ENCODE data around the gene PNPLA3.

PNPLA3 gene

DNA sequence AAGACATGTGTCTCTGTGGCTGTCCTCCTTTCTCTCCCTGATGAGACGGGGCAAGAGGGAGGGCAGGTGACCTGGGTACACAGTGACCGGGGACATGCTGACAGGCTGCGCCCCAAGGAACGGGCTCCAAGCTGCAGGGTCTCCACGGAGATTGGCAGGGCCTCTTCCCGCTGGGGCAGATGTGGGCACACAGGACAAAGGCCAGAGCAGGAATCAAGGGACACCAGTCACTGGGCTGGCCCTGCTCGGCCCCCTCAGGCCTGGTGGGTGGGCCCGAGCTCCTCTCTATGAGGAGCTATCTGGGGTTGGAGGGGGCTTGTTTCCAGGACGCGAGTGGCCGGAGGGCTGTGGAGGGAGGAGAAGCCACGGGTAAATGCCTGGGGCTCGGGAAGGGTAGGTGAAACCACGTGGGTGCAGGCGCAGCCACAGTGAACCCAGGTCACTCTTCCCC is 43.0 kb upstream of the PNPLA3 start:
- no peak for DNase-seq (ENCODE audit: low read depth)
- TF ChIP-seq, protein P1, sequence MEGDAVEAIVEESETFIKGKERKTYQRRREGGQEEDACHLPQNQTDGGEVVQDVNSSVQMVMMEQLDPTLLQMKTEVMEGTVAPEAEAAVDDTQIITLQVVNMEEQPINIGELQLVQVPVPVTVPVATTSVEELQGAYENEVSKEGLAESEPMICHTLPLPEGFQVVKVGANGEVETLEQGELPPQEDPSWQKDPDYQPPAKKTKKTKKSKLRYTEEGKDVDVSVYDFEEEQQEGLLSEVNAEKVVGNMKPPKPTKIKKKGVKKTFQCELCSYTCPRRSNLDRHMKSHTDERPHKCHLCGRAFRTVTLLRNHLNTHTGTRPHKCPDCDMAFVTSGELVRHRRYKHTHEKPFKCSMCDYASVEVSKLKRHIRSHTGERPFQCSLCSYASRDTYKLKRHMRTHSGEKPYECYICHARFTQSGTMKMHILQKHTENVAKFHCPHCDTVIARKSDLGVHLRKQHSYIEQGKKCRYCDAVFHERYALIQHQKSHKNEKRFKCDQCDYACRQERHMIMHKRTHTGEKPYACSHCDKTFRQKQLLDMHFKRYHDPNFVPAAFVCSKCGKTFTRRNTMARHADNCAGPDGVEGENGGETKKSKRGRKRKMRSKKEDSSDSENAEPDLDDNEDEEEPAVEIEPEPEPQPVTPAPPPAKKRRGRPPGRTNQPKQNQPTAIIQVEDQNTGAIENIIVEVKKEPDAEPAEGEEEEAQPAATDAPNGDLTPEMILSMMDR (conservative IDR thresholded peaks at IDR 0.05; ENCODE audit: low read depth, low read length), result no peak

DNA sequence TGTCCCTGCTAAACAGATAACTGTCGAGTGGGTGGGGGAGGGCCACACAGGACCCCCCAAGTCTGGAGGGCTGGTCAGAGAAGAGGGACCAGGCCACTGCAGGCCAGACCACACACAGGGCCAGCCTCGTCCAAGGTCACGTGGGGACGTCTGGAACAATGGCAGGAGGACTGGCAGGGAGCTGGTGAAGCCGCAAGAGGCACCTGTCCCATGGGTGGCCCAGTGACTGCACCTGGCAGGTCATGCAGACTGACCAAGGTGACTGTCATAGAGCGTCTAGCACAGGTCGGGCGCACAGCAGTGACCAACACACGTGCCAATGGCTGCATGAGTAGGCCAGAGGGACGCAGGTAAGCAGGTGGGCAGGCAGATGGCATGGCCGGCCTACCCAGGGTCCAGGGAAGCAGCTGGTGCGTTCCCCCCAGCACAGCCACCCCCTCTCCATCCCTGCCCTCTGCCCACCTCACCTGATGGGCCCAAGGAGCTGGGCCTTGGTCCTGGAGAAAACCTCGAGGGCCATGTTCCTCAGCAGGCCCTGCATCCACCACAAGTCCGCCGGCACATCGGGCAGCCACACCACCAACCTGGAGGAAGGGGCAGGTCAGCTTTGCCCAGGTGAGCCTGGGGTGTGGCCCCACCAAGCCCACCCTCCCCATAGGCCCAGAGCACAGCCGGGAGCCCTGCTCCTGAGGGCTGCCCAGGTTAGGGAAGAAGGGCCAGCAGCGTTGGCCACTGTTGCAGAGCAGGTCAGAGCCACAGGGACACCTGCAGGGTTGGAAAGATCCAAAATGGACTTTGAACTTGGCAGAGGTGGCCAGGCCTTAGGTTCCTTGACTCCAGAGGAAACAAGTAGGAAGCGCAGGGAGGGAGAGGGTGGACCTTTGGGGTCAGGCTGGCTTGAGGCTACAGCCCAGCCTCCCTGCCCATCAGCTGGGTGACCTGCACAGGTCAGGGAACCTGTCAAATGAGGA is 42.2 kb upstream of the PNPLA3 start:
- DNase-seq (ENCODE audit: low read depth), result no peak
- TF ChIP-seq, protein P1 (conservative IDR thresholded peaks at IDR 0.05; ENCODE audit: low read depth, low read length), result no peak
- no peak overlapping the region for H3K4me3 ChIP-seq (ENCODE audit: low read depth, low read length)

More for the DNA sequence above, 43.0 kb upstream of the PNPLA3 start:
- H3K4me3 ChIP-seq (ENCODE audit: low read depth, low read length), result no peak overlapping the region

GRCh38 chr22:43882122-43882767 is 41.4 kb upstream of the PNPLA3 start:
- TF ChIP-seq, protein P1 (conservative IDR thresholded peaks at IDR 0.05; ENCODE audit: low read depth, low read length), result no peak
- no peak for DNase-seq (ENCODE audit: low read depth)
- no peak overlapping the region for H3K4me3 ChIP-seq (ENCODE audit: low read depth, low read length)

- DNase-seq (ENCODE audit: low read depth), result peak; percentile 82
- no peak overlapping the region for H3K4me3 ChIP-seq (ENCODE audit: low read depth, low read length)
- TF ChIP-seq, protein P1 (conservative IDR thresholded peaks at IDR 0.05; ENCODE audit: low read depth, low read length), result peak; percentile 82
These were observed 40.5 kb upstream of the PNPLA3 start for GRCh38 chr22:43883012-43883661.

- TF ChIP-seq, protein P1 (conservative IDR thresholded peaks at IDR 0.05; ENCODE audit: low read depth, low read length), result no peak
- no peak for DNase-seq (ENCODE audit: low read depth)
- no peak overlapping the region for H3K4me3 ChIP-seq (ENCODE audit: low read depth, low read length)
These were observed 39.7 kb upstream of the PNPLA3 start for GRCh38 chr22:43883719-43884415.

DNA sequence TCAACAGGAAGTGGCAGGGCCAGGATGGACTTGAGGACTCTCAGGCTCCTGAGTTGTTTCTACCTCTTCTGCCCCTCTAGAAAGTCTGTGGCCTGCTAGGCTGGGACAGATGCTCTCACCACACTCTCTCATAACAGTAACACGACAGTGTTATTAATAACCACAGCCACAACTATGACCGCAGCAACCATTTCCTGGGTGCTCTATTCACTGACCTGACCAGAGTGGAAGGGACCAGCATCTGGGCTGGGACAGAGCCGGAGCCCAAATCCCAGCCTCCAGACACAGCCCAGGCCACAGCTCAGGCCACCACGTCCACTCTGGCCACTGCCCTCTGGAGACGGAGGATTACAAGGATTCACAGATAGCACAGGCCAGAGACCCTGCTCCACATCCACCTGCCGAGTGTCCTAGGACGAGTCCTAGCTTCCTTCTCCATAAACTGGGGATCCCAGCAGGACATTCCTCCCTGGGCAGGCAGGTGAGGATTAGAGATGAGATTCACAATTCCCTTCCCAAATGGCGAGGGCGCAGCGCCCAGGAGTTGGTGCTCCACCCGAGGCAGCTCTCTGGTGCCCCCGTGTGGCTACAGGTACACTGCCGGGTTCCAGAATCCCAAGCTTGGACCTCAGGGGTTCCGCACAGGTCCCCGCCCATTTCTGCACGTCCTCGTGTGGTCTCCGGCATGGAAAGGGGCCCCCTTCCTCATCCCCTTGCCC is 38.8 kb upstream of the PNPLA3 start:
- TF ChIP-seq, protein P1 (conservative IDR thresholded peaks at IDR 0.05; ENCODE audit: low read depth, low read length), result peak; percentile 88
- peak; percentile 52 for DNase-seq (ENCODE audit: low read depth)
- H3K4me3 ChIP-seq (ENCODE audit: low read depth, low read length), result no peak overlapping the region
